Neural cell (in vitro differentiated cells): ENCODE measurements around the gene CBX6. TPM values are rescaled to one million over a fixed set of nuclear protein-coding genes. Genes with fewer than 3 reads are reported as not detected.

Source experiments
- H2AFZ ChIP-seq: fragments of 200-600, 300-800 bp; sonication (generic), shearing (Covaris generic); 2 replicates; pipeline ENCODE4 v1.6.0; 2014; ENCODE audit warnings: low read depth, mild to moderate bottlenecking, antibody characterized with exemption, low read length, moderate library complexity
- H3F3A ChIP-seq: fragments of 200-600 bp; shearing (Covaris generic); 2 replicates; pipeline ENCODE4 v1.6.1; 2016; ENCODE audit warnings: mild to moderate bottlenecking, moderate library complexity, mixed read lengths, antibody characterized with exemption, low read length; ENCODE audit not compliant: insufficient read depth, poor library complexity, severe bottlenecking
- H3K27ac ChIP-seq: fragments of 200-600, 300-800 bp; sonication (generic), shearing (Covaris generic); 2 replicates; pipeline ENCODE4 v1.5.1; 2014; ENCODE audit warnings: mild to moderate bottlenecking, low read length, moderate library complexity
- H3K27me3 ChIP-seq: fragments of 300-800, 200-600 bp; sonication (generic), shearing (Covaris generic); 2 replicates; pipeline ENCODE4 v1.6.0; 2014; ENCODE audit warnings: mild to moderate bottlenecking, low read depth, low read length, moderate library complexity; ENCODE audit not compliant: insufficient read depth
- H3K36me3 ChIP-seq: fragments of 300-800, 200-600 bp; sonication (generic), shearing (Covaris generic); 2 replicates; pipeline ENCODE4 v1.5.1; 2014; ENCODE audit warnings: mild to moderate bottlenecking, antibody characterized with exemption, low read length, moderate library complexity; ENCODE audit not compliant: insufficient read depth
- H3K4me2 ChIP-seq: fragments of 300-800, 200-600 bp; sonication (generic), shearing (Covaris generic); 2 replicates; pipeline ENCODE4 v1.6.0; 2014; ENCODE audit warnings: mild to moderate bottlenecking, low read length
- H3K4me3 ChIP-seq: fragments of 300-800, 200-600 bp; sonication (generic), shearing (Covaris generic); 2 replicates; pipeline ENCODE4 v1.5.1; 2014; ENCODE audit warnings: mild to moderate bottlenecking, low read length, moderate library complexity
- H3K79me2 ChIP-seq: fragments of 200-600 bp; shearing (Covaris generic); replicated peaks from 2 replicates; pipeline ENCODE4 v1.6.0; 2014; ENCODE audit warnings: mild to moderate bottlenecking, low read length, moderate library complexity; ENCODE audit not compliant: insufficient read depth
- H3K9ac ChIP-seq: fragments of 300-800, 200-600 bp; sonication (generic), shearing (Covaris generic); 2 replicates; pipeline ENCODE4 v1.6.1; 2016; ENCODE audit warnings: mild to moderate bottlenecking, low read length, mixed read lengths
- H3K9me2 ChIP-seq: fragments of 200-600 bp; shearing (Covaris generic); 2 replicates; pipeline ENCODE4 v1.6.1; 2016; ENCODE audit warnings: mild to moderate bottlenecking, low read length, mixed read lengths; ENCODE audit not compliant: insufficient read depth
- H3K9me3 ChIP-seq: fragments of 200-600, 300-800 bp; sonication (generic), shearing (Covaris generic); 2 replicates; pipeline ENCODE4 v1.6.1; 2016; ENCODE audit warnings: mild to moderate bottlenecking, mixed run types, low read length, moderate library complexity, mixed read lengths
- H4K20me1 ChIP-seq: fragments of 200-600 bp; shearing (Covaris generic); 2 replicates; pipeline ENCODE4 v1.6.1; 2016; ENCODE audit warnings: mild to moderate bottlenecking, mixed run types; ENCODE audit not compliant: insufficient read depth
- CTCF ChIP-seq: fragments of 450-650 bp; IDR thresholded peaks from 2 replicates; pipeline ENCODE4 v1.5.1; 2014; ENCODE audit warnings: antibody characterized with exemption, mild to moderate bottlenecking, moderate library complexity; ENCODE audit not compliant: poor library complexity, severe bottlenecking
- EP300 ChIP-seq: fragments of 450-650 bp; conservative IDR thresholded peaks from 2 replicates; pipeline ENCODE4 v1.6.1; 2014; ENCODE audit warnings: antibody characterized with exemption, mild to moderate bottlenecking, moderate library complexity; ENCODE audit not compliant: poor library complexity, severe bottlenecking
- EZH2 ChIP-seq: fragments of 200-600, 300-800 bp; shearing (Covaris generic), sonication (generic); IDR thresholded peaks from 2 replicates; pipeline ENCODE4 v1.6.1; 2014; ENCODE audit warnings: antibody characterized with exemption, low read length, borderline replicate concordance, mild to moderate bottlenecking; ENCODE audit not compliant: insufficient read depth, poor library complexity, severe bottlenecking
- MXI1 ChIP-seq: fragments of 450-650 bp; conservative IDR thresholded peaks from 2 replicates; pipeline ENCODE4 v1.6.1; 2014; ENCODE audit warnings: antibody characterized with exemption, mild to moderate bottlenecking; ENCODE audit not compliant: poor library complexity, severe bottlenecking
- POLR2AphosphoS5 ChIP-seq: IDR thresholded peaks from 2 replicates; pipeline ENCODE4 v1.6.1; 2012
- RAD21 ChIP-seq: fragments of 450-650 bp; conservative IDR thresholded peaks from 2 replicates; pipeline ENCODE4 v1.6.1; 2014; ENCODE audit warnings: antibody characterized with exemption, mild to moderate bottlenecking, moderate library complexity
- SMC3 ChIP-seq: fragments of 450-650 bp; conservative IDR thresholded peaks from 2 replicates; pipeline ENCODE4 v1.6.1; 2014; ENCODE audit warnings: antibody characterized with exemption, mild to moderate bottlenecking, moderate library complexity; ENCODE audit not compliant: poor library complexity
- TAF1 ChIP-seq: IDR thresholded peaks from 2 replicates; pipeline ENCODE4 v1.6.1; 2012; ENCODE audit warnings: low read depth
- polyA plus RNA-seq: library from polyadenylated mRNA; depleted of rRNA; stranded (reverse); fragments of >200 nt; gene quantifications from 2 replicates; pipeline ENCODE4 v1.2.3, GENCODE V29; 2014
- TF ChIP-seq, protein P1 (sequence below): IDR thresholded peaks from 2 replicates; pipeline ENCODE4 v1.6.1; 2012; ENCODE audit warnings: borderline replicate concordance

CBX6 gene
- polyA plus RNA-seq, 1 donor from 2014 or later: 13.0 TPM

DNA sequence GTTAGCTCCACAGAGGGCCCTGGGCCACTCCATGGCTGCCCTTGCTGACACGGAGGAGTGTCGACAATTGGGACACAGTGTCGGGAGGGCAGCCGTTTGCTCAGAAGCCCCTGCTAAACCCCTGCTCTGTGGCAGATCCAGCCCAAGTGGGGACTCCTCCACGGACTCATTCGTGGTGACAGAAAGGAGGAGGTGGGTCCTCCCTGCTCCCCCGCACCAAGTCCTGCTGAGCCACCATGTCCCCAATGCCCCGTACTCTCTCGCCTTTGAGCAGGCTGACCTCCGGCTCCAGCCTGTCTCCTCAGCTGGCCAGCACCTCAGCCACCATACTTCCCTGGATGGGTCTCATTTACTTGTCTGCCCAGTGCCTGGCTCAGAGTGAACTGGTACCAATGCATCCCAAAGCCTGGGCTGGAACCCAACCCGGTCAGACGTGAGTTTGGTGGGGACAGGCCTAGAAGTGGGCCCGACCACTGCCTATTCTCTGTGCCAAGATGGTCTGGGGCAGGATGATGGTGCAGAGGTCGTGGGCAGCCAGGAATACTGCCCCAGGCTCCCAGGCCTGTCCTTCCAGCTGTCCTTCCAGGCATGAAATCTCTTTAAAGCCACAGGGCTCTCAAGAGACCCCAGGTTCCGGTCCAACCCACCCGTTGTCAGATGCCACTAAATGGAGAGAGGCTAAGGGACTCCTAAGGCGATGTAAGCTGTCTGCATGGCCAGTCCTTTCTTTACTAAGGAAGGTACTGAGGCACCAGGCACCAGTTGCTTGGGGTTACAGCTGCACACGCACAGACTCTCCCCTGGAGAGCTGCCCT is 4.3 kb downstream of the CBX6 start:
- H4K20me1 ChIP-seq: peaks cover 20% of the 10 kb centered on the region
- no peaks in the 10 kb centered on the region for H3K27me3 ChIP-seq
- H3K9ac ChIP-seq: no peak overlapping the region
- H3K9me3 ChIP-seq: no peaks in the 10 kb centered on the region
- no peak overlapping the region for H3K4me3 ChIP-seq
- H3K4me2 ChIP-seq: no peak overlapping the region
- TF ChIP-seq POLR2AphosphoS5 (no peak), CTCF (no peak), SMC3 (no peak), TAF1 (no peak), EZH2 (no peak), MXI1 (no peak), RAD21 (no peak), EP300 (no peak)
- TF ChIP-seq, protein P1, sequence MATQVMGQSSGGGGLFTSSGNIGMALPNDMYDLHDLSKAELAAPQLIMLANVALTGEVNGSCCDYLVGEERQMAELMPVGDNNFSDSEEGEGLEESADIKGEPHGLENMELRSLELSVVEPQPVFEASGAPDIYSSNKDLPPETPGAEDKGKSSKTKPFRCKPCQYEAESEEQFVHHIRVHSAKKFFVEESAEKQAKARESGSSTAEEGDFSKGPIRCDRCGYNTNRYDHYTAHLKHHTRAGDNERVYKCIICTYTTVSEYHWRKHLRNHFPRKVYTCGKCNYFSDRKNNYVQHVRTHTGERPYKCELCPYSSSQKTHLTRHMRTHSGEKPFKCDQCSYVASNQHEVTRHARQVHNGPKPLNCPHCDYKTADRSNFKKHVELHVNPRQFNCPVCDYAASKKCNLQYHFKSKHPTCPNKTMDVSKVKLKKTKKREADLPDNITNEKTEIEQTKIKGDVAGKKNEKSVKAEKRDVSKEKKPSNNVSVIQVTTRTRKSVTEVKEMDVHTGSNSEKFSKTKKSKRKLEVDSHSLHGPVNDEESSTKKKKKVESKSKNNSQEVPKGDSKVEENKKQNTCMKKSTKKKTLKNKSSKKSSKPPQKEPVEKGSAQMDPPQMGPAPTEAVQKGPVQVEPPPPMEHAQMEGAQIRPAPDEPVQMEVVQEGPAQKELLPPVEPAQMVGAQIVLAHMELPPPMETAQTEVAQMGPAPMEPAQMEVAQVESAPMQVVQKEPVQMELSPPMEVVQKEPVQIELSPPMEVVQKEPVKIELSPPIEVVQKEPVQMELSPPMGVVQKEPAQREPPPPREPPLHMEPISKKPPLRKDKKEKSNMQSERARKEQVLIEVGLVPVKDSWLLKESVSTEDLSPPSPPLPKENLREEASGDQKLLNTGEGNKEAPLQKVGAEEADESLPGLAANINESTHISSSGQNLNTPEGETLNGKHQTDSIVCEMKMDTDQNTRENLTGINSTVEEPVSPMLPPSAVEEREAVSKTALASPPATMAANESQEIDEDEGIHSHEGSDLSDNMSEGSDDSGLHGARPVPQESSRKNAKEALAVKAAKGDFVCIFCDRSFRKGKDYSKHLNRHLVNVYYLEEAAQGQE: no peak
- H2AFZ ChIP-seq: no peak overlapping the region
- H3K36me3 ChIP-seq: no peaks in the 10 kb centered on the region
- H3F3A ChIP-seq: no peaks in the 10 kb centered on the region
- no peak overlapping the region for H3K27ac ChIP-seq
- no peaks in the 10 kb centered on the region for H3K9me2 ChIP-seq
- peaks cover 25% of the 10 kb centered on the region for H3K79me2 ChIP-seq

- Histone ChIP-seq H3K36me3 (no peaks in the 10 kb centered on the region), H3K4me2 (no peak overlapping the region), H3K79me2 (peaks cover 25% of the 10 kb centered on the region), H3K9ac (no peak overlapping the region), H3K9me3 (no peaks in the 10 kb centered on the region), H3K9me2 (no peaks in the 10 kb centered on the region), H2AFZ (no peak overlapping the region), H3K27me3 (no peaks in the 10 kb centered on the region), H3F3A (no peaks in the 10 kb centered on the region), H3K4me3 (no peak overlapping the region), H3K27ac (no peak overlapping the region), H4K20me1 (peaks cover 20% of the 10 kb centered on the region)
- TF ChIP-seq MXI1 (no peak), EP300 (no peak), TAF1 (no peak), CTCF (no peak), EZH2 (no peak), RAD21 (no peak)
- TF ChIP-seq, protein P1: no peak
Measured at GRCh38 chr22:38867124-38867455, 4.9 kb downstream of the CBX6 start.
